ENCODE data around the gene C3.

DNA sequence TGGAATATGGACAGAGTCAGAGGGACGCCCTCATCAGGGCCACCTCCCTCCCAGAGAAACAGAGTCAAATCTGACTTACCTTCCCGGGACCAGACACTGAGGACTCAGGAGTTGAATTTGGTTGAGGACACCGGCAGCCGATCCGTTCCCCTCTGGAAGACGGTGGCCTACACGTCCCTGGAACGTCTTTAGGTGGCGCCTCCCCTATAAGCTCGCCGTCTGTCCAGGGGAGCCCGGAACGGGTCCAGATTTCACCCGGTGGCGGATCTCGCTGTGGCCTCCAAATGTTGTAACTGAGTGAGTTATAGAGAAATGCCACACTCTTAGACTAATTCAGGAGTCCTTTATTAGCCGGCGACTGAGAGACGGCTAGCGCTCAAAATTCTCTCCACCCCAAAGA, 59.5 kb downstream of the C3 start:
- TF ChIP-seq, protein P1, sequence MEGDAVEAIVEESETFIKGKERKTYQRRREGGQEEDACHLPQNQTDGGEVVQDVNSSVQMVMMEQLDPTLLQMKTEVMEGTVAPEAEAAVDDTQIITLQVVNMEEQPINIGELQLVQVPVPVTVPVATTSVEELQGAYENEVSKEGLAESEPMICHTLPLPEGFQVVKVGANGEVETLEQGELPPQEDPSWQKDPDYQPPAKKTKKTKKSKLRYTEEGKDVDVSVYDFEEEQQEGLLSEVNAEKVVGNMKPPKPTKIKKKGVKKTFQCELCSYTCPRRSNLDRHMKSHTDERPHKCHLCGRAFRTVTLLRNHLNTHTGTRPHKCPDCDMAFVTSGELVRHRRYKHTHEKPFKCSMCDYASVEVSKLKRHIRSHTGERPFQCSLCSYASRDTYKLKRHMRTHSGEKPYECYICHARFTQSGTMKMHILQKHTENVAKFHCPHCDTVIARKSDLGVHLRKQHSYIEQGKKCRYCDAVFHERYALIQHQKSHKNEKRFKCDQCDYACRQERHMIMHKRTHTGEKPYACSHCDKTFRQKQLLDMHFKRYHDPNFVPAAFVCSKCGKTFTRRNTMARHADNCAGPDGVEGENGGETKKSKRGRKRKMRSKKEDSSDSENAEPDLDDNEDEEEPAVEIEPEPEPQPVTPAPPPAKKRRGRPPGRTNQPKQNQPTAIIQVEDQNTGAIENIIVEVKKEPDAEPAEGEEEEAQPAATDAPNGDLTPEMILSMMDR (IDR thresholded peaks at IDR 0.05; ENCODE audit: low read depth, low read length), result no peak
- TF ChIP-seq EZH2phosphoT487 (IDR thresholded peaks at IDR 0.05; ENCODE audit: low read depth), result no peak
